DMS153 treated with DMSO at 0.1 percent for 48 hours (cell line): Measurements from ENCODE around the gene SF1.
A peak's percentile ranks its signal among the peaks of the same experiment; 100 is the strongest.

Source experiments
- DNase-seq: peaks from one replicate; lab custom pipeline; 2025; ENCODE audit not compliant: unreplicated experiment; lab: John Stamatoyannopoulos, UW

Gene SF1

DNA sequence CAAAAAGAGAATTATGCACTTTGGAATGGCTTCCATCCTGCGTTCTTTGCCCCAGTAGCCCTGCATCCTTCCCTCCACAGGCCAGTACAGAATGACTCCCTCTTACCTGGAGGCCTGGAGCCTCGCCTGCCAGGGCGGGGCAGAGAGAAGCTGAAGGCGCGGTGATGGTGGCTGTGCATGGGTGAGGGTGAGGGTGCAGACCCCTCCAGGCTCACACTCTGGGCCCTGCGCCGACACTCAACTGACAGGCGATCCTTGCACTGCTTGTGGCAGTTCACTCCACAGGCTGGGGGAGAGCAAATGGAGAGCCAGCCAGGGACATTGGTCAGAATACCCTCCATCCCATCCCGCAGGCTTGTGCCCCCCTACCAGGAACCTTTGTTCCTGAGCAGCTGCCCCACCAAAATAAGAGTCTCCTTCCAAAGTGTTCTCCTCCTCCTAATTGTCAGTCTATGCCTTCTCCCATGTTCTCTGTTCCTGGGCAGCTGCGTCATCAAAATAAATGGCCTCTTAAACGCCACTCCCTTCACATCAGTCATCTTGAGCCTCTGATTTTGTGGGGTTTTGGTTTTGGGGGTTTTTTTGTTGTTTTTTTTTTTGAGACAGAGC, 49.5 kb downstream of the SF1 start:
- no peak for DNase-seq

DNA sequence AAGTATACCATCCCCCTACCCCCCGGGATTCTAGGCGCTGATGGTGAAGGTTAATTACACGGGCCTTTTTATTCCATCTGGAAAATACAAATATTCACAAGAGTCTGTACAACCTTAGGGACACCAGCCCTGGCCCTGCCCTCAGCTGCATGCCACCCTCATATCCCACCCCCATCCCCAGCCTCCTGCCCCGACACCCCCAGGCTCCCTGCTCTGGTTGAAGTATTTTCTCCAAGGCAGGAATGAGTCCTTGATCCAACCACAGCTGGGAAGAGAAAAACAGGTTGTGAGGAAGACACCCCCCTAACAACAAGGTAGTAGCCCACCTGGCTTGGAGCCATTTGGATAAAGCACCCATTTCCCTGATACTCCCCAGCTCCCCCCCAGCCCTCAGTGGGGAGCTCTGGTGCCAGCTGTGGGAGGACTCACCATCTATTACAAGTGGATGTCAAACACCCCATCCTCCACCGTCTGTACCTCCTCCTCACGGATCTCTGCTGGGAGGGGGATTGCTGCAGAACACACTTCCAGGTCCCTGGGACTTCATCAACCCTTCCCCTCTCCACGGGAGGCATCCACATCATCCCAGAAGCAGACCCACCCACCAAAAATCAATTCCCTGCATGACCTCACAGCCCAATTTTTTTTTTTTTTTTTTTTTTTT, 51.3 kb downstream of the SF1 start:
- no peak for DNase-seq

DNA sequence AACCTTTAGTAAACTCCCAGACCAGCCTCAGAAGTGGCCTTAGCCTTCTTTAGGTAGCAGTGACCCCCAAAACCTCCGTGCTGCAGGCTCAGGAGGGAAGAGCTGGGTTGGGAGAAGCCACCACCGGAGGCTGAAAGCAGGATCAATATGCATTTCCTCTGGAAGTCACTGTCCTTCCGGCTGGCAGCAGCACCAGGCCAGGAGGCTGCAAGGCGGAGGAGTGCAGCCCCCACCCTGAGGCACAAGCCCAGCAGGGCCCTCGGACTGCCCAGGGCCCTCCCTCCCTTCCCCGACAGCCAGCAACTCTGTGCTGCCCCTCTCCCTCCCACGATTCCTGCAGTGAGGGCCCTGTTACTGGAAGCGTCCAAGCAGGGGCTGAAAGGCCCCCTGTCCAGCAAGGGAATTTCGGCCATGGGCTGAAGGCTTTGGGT, 52.1 kb downstream of the SF1 start:
- DNase-seq = no peak

DNA sequence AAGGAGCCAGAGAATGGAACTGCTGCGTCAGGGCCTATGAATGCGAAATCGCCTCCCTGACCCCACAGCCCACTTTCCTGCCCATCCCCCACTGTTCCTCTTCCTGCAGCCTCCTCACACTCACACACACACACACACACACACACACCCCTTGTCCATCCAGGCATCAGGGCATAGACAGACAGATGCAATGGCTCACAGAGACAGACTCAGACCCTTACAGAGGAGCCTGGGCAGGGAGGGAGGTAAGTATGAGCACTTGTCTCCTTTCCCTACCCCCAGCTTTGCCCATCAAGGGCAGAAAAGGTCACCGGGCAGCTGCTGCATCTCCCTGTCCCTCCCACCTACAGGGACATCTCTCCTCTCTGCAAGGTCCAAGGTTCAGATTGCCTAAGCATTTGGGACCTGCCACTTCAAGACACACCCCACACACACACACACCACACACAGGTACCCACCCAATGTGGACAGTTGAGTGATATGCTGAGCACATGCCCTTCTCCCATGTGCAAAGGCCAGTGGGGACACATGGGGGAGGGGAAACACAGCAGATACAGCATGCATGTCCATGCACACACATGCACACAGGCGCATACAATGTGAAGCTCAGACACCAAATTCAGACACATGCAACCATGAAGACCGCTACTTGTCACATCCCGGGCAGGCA, 53.3 kb downstream of the SF1 start:
- no peak for DNase-seq

DNA sequence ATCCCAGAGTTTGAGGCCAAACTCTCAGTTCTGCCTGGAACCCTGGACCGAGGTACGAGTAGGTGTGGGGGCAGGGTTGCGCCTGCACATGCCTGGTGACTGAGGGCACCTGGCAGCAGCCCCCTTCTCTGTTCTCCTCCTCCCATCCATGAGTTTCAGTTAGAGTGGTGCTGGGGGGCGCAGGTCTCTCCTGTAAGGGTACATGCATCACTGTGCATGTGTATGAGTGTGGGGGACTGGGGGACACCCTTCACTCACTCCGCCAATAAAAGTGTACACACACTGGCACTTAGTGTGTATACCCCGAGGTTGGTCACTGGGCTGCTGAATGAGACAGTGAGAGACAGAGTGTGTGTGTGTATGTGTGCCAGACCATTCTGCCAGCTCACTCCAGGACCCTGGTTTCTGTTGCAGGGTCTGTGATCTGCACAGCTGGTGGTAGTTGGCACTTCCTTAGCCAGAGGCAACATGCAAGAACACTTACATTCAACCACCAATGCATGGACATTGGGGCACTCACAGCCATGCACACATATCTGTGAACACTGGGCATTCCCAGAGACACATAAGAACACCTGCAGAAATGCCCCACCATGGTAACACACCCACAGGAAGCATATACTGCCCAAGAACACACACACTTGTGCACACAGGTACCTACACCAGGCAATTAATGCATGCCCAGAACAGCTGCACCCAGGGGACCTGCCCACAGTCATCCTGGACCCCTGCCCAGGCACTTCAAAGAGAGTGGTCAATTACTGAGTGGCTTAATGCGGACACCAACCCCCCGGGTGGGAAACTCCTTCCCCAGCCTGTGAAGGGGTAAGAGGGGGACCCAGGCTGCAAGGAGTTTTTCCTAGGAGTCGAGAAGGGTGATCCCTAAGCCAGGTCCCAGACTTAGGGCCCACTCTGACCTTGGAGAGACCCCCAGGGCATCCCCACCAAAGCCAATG, 54.2 kb downstream of the SF1 start:
- no peak for DNase-seq

DNA sequence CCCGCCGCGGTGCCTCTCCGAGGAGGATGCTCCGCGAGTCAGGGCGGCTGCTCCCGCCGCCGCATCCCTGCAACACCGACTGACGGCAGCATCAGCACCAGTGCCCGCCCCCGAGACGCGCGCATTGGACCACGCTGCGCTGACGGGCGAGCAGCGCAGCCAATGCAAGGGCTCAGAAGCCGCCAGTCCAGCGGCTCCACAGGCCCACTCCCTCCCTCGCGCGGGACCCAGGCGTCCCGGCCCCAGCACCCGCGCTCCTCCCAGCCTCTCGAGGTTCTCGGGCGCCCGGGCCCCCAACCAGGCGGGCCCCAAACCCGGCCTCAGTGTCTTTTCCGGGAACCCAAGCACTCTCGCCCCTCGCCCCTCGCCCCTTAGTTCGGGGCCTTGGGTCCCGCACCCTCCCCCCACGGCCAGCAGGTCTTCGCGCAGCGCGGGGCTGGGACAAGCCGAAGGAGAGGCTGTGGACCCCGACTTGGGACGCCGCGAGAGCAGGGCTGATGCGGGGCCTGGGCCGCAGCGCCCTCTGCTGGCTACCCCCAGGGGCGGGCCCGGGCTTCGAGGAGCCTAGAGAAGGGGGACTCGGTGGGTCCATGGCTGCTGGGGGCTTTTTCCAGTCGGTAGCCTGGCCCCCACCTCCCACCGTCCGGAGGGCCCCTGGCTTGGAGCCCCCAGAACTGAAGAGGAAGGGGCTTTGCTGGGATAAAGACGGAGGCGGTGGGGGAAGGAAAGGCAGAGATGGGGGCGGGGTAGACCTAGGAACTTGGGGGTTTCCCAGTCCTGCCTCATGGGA, 55.0 kb downstream of the SF1 start, which contains the start of gene NRXN2:
Gene NRXN2, minus strand, starts transcription at position 81 of the 790 bp plus-strand sequence. CDS start 9,498 bp downstream, outside the sequence.
- peak; percentile 32 for DNase-seq

DNA sequence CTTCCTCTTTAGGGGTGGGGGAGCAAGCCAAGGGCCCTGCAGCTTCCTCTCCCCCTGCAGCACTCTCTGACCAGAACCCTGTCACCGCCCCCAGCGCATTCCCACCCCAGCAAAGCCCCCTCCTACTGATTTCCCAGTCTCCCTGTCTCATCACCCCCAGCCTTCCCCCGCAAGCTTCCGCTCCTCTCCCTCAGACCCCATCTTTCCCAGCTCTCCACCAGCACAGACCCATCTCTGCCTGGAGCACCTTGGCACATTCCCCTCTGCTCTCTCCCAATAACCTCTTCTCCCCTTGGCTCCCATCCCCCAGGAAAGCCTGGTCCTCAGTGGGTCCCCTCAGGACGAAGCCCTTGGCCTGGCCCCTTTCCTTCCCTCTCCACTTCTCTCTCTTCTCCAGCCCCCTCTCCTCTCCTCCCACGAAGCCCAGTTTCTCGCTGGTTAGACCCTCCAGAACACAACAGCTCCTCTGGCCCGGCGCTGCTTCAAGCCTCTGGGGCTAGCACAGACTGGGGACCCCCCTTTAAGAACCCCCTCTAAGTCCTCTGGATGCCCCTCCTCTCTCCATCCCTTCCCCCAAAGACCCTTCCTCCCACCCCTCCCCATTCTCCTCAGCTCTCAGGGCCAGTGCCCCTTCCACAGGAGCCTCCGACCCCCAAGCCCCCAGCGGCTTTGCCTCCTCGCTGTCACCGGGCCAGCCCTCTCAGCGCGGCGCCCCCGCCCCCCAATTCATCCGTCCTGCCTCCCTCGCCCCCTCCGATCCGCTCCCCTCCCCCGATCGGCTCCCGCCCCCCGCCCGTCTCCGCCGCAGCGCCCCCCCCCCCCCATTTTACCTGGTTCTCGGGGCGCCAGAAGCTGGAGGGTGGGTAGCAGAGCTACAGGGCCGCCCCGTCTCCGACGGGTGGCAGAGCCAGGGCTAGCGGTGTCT, 55.9 kb downstream of the SF1 start:
- DNase-seq = no peak

DNA sequence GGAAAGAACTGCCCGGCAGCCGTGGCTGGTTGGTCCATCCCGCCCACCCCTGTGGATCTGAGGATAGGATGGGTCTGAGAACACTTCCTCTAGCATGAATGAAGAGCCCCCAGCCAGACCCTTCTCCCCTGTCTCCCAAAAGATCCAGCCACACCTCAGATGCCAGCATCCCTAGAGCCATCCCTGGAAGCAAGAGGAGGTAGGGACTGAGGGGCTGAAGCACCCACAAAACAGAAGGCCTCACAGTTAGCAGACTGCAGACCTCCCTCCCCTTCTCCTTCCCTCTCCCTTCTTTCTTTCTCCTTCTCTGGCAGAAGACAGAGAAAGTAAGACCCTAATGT, 57.0 kb downstream of the SF1 start:
- DNase-seq = no peak

DNA sequence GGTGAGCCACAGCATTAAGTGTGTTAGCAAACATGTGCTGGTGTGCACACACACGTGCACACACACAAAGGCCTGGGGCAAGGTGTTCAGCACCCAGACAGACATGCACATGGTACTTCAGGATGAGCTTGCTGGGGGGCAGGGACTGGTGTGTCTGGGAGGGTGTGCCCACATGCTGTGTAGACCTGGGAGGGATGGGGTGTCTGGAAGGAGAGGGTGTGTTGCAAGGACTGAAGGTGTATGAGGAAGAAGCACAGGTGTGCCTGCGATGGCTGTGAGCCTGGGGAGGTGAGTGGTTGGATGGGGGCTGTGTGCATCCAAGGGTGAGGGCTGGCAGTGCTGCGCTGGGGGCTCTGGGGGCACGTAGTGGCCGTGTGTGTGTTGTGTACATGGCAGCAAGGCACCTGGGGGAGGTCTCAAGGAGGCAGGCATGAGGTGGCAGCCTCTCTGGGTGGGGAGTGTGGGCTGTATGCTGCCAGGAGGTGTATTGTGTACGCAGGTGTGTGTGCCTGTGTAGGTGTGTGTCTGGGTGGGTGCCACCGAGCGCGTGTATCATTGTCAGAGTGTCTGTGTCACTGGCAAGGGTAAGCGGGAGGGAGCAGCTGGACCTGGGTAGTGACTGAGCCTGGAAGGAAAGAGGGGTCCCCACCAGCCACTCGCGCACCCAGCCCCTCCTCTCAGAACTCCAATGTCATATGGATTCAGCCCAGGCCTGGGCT, 57.5 kb downstream of the SF1 start:
- DNase-seq = no peak

DNA sequence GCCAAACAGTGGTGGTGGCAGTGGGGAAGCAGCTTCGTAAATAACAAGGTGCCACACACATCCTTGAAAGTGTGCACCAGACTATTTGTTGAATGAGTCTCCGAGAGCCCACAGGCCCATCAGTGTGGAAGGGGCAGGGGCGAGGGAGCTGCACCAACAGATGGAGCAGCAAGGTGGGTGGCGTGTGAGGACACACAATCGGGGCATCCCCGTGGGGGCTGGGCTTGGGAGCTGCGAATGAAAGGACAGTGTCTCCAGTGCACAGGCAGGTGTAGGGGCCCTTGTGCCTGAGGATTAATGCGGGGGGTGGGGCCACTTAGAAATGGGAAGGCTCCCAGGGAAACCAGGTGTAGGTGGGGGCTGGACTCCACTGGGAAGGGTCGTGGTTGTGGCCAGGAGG, 58.2 kb downstream of the SF1 start:
- no peak for DNase-seq

DNA sequence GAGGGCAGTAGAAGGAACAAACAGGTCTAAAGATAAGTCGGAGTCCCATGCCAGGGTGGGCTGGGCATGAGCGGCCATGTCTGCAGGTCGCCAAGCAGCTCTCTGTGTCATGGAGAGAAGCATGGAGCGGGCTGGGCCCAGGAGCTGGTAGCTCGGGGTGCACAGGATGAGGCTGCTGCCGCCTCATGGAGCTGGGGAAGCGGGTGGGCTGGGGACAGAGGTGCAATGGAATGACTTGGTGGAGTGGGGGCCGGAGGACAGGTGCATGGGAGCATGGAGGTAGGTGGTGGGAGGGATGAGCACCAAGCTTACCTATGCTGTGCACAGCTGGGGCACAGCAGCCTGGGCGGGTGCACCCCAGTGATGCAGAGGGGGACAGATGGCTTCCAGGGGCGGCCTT, 58.9 kb downstream of the SF1 start:
- DNase-seq = no peak

DNA sequence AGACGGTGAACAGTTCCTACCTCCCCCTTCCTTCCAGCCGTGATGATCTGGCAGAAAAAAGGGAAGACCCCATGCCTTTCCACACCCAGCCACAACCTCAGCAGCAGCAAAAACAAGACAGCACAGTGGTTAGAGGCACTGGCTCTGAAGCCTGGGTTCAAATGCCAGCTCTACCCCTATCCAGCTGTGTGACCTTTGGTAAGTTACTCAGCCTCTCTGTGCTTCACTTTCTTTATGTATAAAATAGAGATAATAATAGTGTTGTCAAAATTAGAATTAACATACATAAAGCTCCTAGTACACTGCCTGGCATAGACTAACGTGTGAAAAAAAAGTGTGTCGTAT, 59.6 kb downstream of the SF1 start:
- no peak for DNase-seq

DNA sequence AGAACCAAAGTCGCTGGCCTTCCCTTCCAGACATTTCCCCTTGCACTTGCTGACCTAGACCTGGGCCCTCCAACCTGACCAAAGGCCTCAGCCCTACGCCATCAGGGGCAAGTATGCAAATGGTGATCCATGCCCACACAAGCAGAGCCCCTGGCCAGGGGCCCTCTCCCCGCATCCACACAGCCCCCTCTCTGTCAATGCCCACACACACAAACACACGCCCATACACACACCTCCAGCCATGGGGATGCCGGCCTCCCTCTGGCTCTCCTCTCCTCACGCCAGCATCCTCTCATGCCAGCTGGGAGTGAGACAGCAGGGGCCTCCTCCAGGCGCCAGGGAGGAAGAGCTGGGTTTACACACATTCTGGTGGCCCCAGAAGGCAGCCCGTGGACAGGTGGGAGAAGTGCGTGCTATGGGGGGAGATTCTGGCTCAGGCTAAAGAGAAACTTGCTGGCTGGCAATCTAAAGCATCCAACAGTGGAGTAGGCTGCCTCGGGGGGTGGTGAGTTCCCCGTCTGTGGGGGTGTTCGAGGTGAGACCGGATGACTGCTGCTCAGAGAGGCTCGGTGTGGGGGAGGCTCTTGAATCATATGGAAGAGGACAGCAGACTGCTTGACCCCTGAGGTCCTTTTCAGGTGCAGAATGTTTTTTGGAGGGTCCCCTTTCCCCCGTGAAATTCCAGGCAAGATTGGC, 60.1 kb downstream of the SF1 start:
- no peak for DNase-seq

DNA sequence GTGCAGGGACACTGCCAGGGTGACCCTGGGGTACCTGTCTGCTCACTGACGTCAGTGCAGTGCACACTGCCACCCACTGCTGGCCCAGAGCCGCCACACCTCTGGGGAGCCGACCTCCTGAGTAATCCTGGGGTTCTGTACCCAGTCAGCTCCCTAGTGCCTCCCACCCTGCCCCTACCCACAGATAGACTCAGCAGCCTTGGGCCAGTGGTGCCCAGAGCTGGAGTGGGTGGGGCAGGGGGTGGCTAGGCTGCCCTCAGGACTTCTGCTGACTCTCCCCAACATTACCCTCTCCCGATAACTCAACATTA, 61.1 kb downstream of the SF1 start:
- DNase-seq = no peak

DNA sequence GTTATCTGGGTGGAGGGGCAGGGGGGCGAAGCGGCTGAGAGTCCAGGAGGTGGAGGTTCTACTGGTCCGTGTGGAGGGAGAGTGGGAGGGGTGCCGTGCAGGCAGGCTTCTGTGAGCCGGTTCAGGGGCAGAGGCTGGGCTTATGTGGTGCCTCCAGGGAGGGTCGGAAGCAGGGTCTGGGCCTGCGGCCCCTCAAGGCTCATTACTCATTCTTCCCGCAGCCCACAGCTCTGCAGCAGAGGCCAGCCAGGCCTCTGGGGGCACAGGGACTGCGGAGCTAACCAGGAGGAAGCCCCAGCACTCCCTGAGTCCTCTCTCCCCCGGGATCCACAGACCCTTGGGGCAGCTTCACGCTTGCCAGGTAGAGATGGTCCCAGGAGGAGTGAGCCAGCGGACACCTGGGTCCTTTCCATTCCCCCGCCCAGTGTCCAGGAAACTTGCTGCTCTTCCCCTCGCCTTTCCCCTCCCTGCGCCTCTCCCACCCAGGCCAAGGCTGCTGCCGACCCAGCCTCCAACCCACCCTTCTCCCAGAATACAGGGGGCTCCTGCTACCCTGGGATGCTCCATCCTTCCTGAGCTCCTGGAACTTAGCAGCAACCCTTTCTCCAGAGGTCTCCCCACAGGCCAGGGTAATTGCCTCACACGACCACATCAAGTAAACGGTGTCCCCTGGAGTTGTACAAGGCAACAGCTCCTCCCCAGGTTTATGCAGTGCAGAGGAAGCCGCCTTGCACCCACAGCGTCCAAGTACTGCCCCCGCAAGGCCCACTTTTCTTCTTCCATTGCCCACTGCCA, 61.7 kb downstream of the SF1 start:
- DNase-seq = no peak

DNA sequence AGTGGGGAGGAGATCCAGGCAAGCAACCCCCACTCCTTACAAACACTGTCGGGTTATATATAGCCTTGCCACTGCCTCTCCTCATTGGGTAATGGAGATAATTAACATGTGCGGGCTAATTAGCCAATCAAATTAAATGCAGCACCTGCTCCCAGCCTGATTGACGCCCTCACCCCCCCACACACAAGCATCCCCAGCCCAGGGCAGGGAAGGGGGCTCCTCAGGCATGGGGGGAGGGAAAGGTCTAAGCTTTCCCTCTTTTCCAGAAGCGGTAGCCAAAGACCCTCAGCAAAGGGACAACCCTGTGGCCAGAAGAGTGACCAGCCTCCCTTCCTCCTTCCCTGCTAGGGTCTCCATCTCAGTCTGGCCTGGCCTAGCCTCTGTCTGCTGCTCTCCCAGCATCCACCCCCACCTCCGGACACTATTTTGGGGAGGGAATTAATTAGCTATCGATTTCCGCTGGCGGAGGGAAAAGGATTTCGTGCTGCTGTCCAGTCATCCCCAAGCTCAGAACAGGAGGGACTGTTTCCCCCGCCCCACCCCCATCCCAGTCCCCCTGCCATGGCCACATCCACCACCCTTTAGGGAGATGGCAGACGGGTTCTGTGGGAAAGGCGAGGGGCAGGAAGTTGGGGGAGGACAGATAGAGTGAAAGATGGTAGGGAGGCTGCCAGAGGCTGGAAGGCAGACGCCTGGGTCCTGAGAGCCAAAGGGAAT, 62.4 kb downstream of the SF1 start:
- no peak for DNase-seq

DNA sequence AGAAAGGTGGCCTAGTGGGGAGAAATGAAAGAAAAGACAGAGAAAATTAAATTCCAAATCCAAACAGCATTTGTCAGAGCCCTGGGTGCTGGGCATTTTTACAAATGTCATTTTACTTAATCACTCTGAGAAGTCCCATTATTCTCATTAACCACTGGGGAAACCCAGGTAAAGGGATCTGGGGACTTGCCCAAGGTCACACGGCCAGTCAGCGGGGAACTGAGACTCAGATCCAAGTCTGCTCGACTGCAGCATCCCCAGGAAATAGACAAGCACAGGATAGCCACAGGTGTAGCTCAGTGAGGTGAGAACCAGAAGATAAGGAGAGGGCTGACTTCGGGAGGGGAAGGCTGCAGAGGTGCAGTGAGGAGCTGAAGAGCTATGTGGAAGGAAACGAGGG, 63.2 kb downstream of the SF1 start:
- no peak for DNase-seq
